ENCODE measurements around the gene DEK.
"Not testable (repeated sequence)": the region's sequence is repeated elsewhere in the genome, so short reads cannot be mapped to it uniquely, and the experiment has no call there.

The DEK gene

GRCh38 chr6:18234564-18234963 is 29.8 kb downstream of the DEK start:
- no peak for DNase-seq

GRCh38 chr6:18233770-18234169 is 30.6 kb downstream of the DEK start:
- not testable (repeated sequence) for DNase-seq

- DNase-seq, result not testable (repeated sequence)
Measured at GRCh38 chr6:18231856-18232255, 32.5 kb downstream of the DEK start.

- not testable (repeated sequence) for DNase-seq
Measured at GRCh38 chr6:18228590-18228989, 35.7 kb downstream of the DEK start.

GRCh38 chr6:18227166-18227565 is 37.2 kb downstream of the DEK start:
- not testable (repeated sequence) for DNase-seq

- peak; percentile 63 for DNase-seq
Measured at GRCh38 chr6:18226451-18227105, 37.8 kb downstream of the DEK start.

GRCh38 chr6:18221288-18221615 is 43.1 kb downstream of the DEK start:
- DNase-seq, result no peak

- no peak for DNase-seq
Measured at GRCh38 chr6:18219591-18219990, 44.7 kb downstream of the DEK start.

- DNase-seq, result no peak
Measured at GRCh38 chr6:18218233-18218632, 46.1 kb downstream of the DEK start.

- DNase-seq, result peak; percentile 69
Measured at GRCh38 chr6:18216411-18216810, 47.9 kb downstream of the DEK start.

- no peak for DNase-seq
Measured at GRCh38 chr6:18215436-18215835, 48.9 kb downstream of the DEK start.

- no peak for DNase-seq
Measured at GRCh38 chr6:18214003-18214402, 50.3 kb downstream of the DEK start.

GRCh38 chr6:18213439-18213838 is 50.9 kb downstream of the DEK start:
- no peak for DNase-seq

GRCh38 chr6:18212231-18212630 is 52.1 kb downstream of the DEK start:
- no peak for DNase-seq

GRCh38 chr6:18211338-18211737 is 53.0 kb downstream of the DEK start:
- no peak for DNase-seq

GRCh38 chr6:18210707-18211106 is 53.6 kb downstream of the DEK start:
- no peak for DNase-seq

- no peak for DNase-seq
Measured at GRCh38 chr6:18209539-18210197, 54.7 kb downstream of the DEK start.

- not testable (repeated sequence) for DNase-seq
Measured at GRCh38 chr6:18208778-18209177, 55.6 kb downstream of the DEK start.

- DNase-seq, result no peak
Measured at GRCh38 chr6:18207949-18208348, 56.4 kb downstream of the DEK start.

- DNase-seq, result no peak
Measured at GRCh38 chr6:18207438-18207837, 56.9 kb downstream of the DEK start.

- DNase-seq, result no peak
Measured at GRCh38 chr6:18206591-18206990, 57.7 kb downstream of the DEK start.

- no peak for DNase-seq
Measured at GRCh38 chr6:18204691-18205090, 59.6 kb downstream of the DEK start.

- no peak for DNase-seq
Measured at GRCh38 chr6:18203786-18204185, 60.5 kb downstream of the DEK start.

- no peak for DNase-seq
Measured at GRCh38 chr6:18192026-18192425, 72.3 kb downstream of the DEK start.

- no peak for DNase-seq
Measured at GRCh38 chr6:18189196-18189595, 75.1 kb downstream of the DEK start.

Measured in amniotic stem cell (primary cell).